Heart right ventricle (tissue), 16 donors: Measurements from ENCODE around the gene ADCY2. TPM values are rescaled to one million over a fixed set of nuclear protein-coding genes. Genes with fewer than 3 reads are reported as not detected.

Experiments
- ATAC-seq, 8 donors: fragments of 200-7000 bp; cut with Tn5 transposase; one replicate each; pipeline ENCODE4 v1.9.1; 2020; ENCODE audit warnings: mild to moderate bottlenecking in 8 of 8, moderate library complexity in 8 of 8, moderate number of reproducible peaks in 1 of 8
- DNase-seq, 2 donors: peaks; one replicate each; pipeline ENCODE4 v3.0.0-alpha.2; 2020
- H3K27ac ChIP-seq, 10 donors: fragments of 200-600 bp; sonication (generic) in 2 of 10; one replicate each; pipeline versions ENCODE4 v1.5.0 to v1.8.0; 2020 to 2022; ENCODE audit warnings: mild to moderate bottlenecking in 3 of 10
- H3K27me3 ChIP-seq, 7 donors: fragments of 200-600 bp; one replicate each; pipeline ENCODE4 v1.8.0; 2021 to 2022; ENCODE audit warnings: mild to moderate bottlenecking in 2 of 7
- H3K36me3 ChIP-seq, 9 donors: fragments of 200-600 bp; sonication (generic) in 1 of 9; one replicate each; pipeline versions ENCODE4 v1.5.0 to v1.8.0; 2020 to 2022; ENCODE audit warnings: mild to moderate bottlenecking in 2 of 9
- H3K4me1 ChIP-seq, 9 donors: fragments of 200-600 bp; sonication (generic) in 1 of 9; one replicate each; pipeline versions ENCODE4 v1.5.0 to v1.8.0; 2020 to 2022; ENCODE audit warnings: mild to moderate bottlenecking in 4 of 9
- H3K4me3 ChIP-seq, 10 donors: fragments of 200-600 bp; sonication (generic) in 2 of 10; one replicate each; pipeline versions ENCODE4 v1.5.0 to v1.8.0; 2020 to 2022; ENCODE audit warnings: mild to moderate bottlenecking in 7 of 10, moderate library complexity in 2 of 10
- H3K9me3 ChIP-seq, 11 donors: fragments of 200-600 bp in 10 of 11; sonication (generic) in 2 of 11; one replicate each; pipeline versions ENCODE4 v1.5.0 to v1.8.0; 2013 to 2022; ENCODE audit warnings: mild to moderate bottlenecking in 2 of 11, control low read depth in 1 of 11, moderate library complexity in 1 of 11
- WGBS, 2 donors: extraction: QIAGEN DNeasy Blood & Tissue Kit; methylation state at CpG; one replicate each; pipeline ENCODE4 v1.1.7; 2013; ENCODE audit warnings: inconsistent platforms in 1 of 2; 5-methylcytosine and 5-hydroxymethylcytosine counted together
- intact Hi-C, 10 donors: fragments of 100-400 bp; cut with DNase I; formaldehyde crosslinking; loops; one replicate each; pipeline versions ENCODE4 v1.11.1 to v1.14.2; 2022
- polyA plus RNA-seq, 2 donors: library from polyadenylated mRNA; stranded (reverse); fragments of 200-250 nt; gene quantifications; one replicate each; pipeline ENCODE4 v1.2.3, GENCODE V29; 2013
- total RNA-seq, 10 donors: library from RNA; stranded (reverse); fragmentation: NEBNext Ultra II Directional in 3 of 10; extraction: Animal tissue kit (Norgen Biotek cat#: 25700) in 3 of 10; gene quantifications; one replicate each; pipeline versions ENCODE4 v1.2.1 to v1.2.4, GENCODE V29; 2021 to 2023
- TF ChIP-seq, protein P1 (sequence below), 9 donors: fragments of 200-600 bp; sonication (generic) in 2 of 9; IDR thresholded peaks; one replicate each; pipeline versions ENCODE4 v1.5.0 to v1.8.0; 2021 to 2022; ENCODE audit warnings: antibody characterized with exemption in 9 of 9, mild to moderate bottlenecking in 5 of 9, moderate library complexity in 1 of 9
- donor health status: Arrhythmogenic right ventricular cardiomyopathy.
- donor health status: ischemic (EF 13 %, LVEDD 7.1; RV severe dilation, severe dysfunction).
- donor health status: healthy with polysubstance abuse.
- donor health status: DM: no; HTN: yes; CAD: no.
- donor health status: DM: no; HTN: no; CAD: no.
- donor health status: ischemic (EF 25% LVEDD 6.9; RV normal size, moderate dysfunction).
- donor health status: ischemic (EF 25% LVEDD 5.7; RV mildly dilated, moderate dysfunction).
- donor health status: healthy.
- donor health status: DM: yes; HTN: yes; CAD: no.
- donor health status: Ischemic cardiomyopathy.
- donor health status: ischemic (EF 35%, LVEDD 5.7; RV mildly dilated, moderate dysfunction).
- donor health status: nonischemic (EF 11% LVEDD 7.7; RV severe dilation, severe dysfunction).
- donor health status: DM: yes; HTN: yes; CAD: no.
- donor health status: PGD.
- donor health status: ischemic (EF 29% LVEDD 5.4; RV normal size, mild dysfunction).
- donor health status: nonischemic (EF 23%, LVEDD 6.1; RV moderate dilation, normal function).

The ADCY2 gene
- total and polyA plus RNA-seq, 12 donors, result 0.04 to 0.90 (median 0.17) TPM

- H3K4me3 ChIP-seq, result no peak overlapping the region
- ATAC-seq, result peak in 2 of 8 donors; percentile 46 to 62
- TF ChIP-seq, protein P1, sequence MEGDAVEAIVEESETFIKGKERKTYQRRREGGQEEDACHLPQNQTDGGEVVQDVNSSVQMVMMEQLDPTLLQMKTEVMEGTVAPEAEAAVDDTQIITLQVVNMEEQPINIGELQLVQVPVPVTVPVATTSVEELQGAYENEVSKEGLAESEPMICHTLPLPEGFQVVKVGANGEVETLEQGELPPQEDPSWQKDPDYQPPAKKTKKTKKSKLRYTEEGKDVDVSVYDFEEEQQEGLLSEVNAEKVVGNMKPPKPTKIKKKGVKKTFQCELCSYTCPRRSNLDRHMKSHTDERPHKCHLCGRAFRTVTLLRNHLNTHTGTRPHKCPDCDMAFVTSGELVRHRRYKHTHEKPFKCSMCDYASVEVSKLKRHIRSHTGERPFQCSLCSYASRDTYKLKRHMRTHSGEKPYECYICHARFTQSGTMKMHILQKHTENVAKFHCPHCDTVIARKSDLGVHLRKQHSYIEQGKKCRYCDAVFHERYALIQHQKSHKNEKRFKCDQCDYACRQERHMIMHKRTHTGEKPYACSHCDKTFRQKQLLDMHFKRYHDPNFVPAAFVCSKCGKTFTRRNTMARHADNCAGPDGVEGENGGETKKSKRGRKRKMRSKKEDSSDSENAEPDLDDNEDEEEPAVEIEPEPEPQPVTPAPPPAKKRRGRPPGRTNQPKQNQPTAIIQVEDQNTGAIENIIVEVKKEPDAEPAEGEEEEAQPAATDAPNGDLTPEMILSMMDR (IDR thresholded peaks at IDR 0.05), result peak in 8 of 9 donors; percentile 30 to 59 (median 50)
- WGBS, 2 donors, result 53 to 57% methylated on average over 15 of the region's 15 CpGs
- H3K36me3 ChIP-seq, result no peaks in the 10 kb centered on the region
- peaks cover 4 to 36% (median 30%) of the 10 kb centered on the region in 7 donors for H3K27me3 ChIP-seq
- H3K9me3 ChIP-seq, result no peaks in the 10 kb centered on the region
- DNase-seq, result no peak
- H3K27ac ChIP-seq, result no peak overlapping the region
- peaks cover 0 to 12% (median 0%) of the 10 kb centered on the region in 9 donors for H3K4me1 ChIP-seq
- intact Hi-C loops, result loop anchor here in 6 of 10 donors (5.0 to 10.0 kb wide), 4 partner anchors 567 to 627 kb away; no protein-coding TSS in a partner anchor
Measured at GRCh38 chr5:7391814-7392692, 3.9 kb upstream of the ADCY2 start.

DNA sequence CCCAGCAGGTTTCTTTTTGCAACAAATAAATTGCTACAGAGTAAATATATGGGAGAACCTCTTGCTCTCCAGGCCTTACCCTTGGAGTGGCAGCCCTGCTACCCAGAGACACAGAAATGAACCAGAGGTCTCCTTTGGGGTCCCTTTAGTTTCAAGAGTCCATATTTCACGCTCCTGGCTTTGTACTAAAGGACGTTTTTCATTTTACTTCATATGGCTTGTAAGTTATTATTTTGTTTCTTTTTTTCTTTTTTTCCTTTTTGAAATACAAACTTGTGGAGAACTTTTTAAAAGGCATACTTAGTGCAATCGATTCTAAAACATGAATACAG is 3.3 kb upstream of the ADCY2 start:
- DNase-seq, result no peak
- intact Hi-C loops, result loop anchor here in 6 of 10 donors (5.0 to 10.0 kb wide), 4 partner anchors 568 to 628 kb away; no protein-coding TSS in a partner anchor

DNA sequence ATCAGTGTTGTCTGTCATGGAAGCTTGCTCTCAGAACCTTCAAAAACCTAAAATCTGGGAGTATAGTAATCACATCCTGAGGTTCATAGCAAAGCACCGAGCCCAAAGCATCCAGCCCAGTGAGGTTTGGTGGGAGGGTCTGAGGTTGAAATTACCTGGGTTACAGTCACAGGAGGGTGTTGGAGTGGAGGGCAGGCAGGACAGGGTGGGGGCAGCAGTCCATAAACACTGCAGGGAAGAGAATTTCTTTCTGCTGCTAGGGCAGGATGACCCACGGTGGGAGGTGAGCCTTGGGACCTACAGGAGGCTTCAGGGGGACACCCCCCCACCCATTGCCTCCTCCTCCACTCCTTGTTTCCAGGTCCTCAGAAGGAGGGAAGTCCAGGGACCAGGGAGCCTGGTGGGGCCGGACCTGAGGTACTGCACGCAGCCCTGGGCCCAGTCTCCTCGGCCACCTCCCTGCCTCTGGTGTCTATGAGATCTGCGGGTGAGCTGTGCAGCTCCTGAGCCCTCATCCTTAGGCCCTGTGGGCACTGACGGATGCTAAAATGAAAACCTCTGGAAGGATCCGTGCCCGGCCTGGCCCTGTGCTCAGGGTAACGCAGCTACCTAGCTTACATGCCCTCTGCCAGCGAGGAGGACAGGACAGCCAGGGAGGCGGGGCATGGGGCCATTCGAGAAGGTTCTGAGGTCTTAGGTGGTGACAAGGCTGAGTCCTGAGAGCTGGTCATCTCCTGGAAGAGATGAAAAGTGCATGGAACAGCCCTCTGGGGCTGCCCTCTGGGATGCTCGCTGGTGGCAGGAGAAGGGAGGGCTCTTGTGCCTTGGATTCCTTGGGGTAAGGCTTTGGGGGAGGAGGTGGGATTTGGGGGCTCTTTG is 1.8 kb upstream of the ADCY2 start:
- Histone ChIP-seq H3K27ac (no peak overlapping the region), H3K4me3 (no peak overlapping the region), H3K27me3 (peaks cover 4 to 57% (median 51%) of the 10 kb centered on the region in 7 donors), H3K36me3 (no peaks in the 10 kb centered on the region), H3K4me1 (peaks cover 0 to 12% (median 0%) of the 10 kb centered on the region in 9 donors), H3K9me3 (no peaks in the 10 kb centered on the region)
- no peak for ATAC-seq
- intact Hi-C loops, result loop anchor here in 6 of 10 donors (5.0 to 10.0 kb wide), 4 partner anchors 569 to 629 kb away; no protein-coding TSS in a partner anchor
- TF ChIP-seq, protein P1 (IDR thresholded peaks at IDR 0.05), result no peak
- DNase-seq, result no peak
- WGBS, 2 donors, result 75 to 78% methylated on average over 14 of the region's 14 CpGs

More for the DNA sequence above, 3.3 kb upstream of the ADCY2 start:
- Histone ChIP-seq H3K27me3 (peaks cover 4 to 42% (median 36%) of the 10 kb centered on the region in 7 donors), H3K36me3 (no peaks in the 10 kb centered on the region), H3K4me1 (peaks cover 0 to 12% (median 0%) of the 10 kb centered on the region in 9 donors), H3K4me3 (no peak overlapping the region), H3K9me3 (no peaks in the 10 kb centered on the region), H3K27ac (no peak overlapping the region)
- no peak for ATAC-seq
- WGBS, 2 donors, result 84 to 85% methylated on average over 3 of the region's 3 CpGs
- TF ChIP-seq, protein P1 (IDR thresholded peaks at IDR 0.05), result no peak
